ENCODE measurements around the gene SMYD3. TPM values are rescaled to one million over a fixed set of nuclear protein-coding genes. Genes with fewer than 3 reads are reported as not detected.

Gene SMYD3
- total RNA-seq, 1 experiment from 2014 or later, result 17.4 TPM

- no peak overlapping the region for H3K27ac ChIP-seq (ENCODE audit: low read length)
- ChIA-PET CTCF (no interaction called here), POLR2A (interaction anchor here (0.7 kb wide), 1 partner anchor 134 kb away, joined by 3 read pairs; no protein-coding TSS in a partner anchor)
- no peak for DNase-seq (ENCODE audit: low read depth, low spot score)
- ATAC-seq, result no peak
- H3K27me3 ChIP-seq (ENCODE audit: control insufficient read depth, insufficient read depth, low read length), result no peaks in the 10 kb centered on the region
- no peaks in the 10 kb centered on the region for H3K36me3 ChIP-seq (ENCODE audit: control insufficient read depth, insufficient read depth, low read length)
- in situ Hi-C loops (cut with HindIII; ENCODE audit: low pct_unique_long_range_greater_than_20kb, low sequenced_read_pairs) (no loop called here), intact Hi-C loops (cut with micrococcal nuclease; ENCODE audit: unreplicated experiment) (no loop called here)
- no peak overlapping the region for H3K4me3 ChIP-seq (ENCODE audit: low read depth in 2 of 2, low read length in 2 of 2)
- no peaks in the 10 kb centered on the region for H3K4me1 ChIP-seq (ENCODE audit: control insufficient read depth, insufficient read depth, low read length)
- H3K9me3 ChIP-seq (ENCODE audit: control insufficient read depth, insufficient read depth, low read depth, low read length), result no peaks in the 10 kb centered on the region
- no peak for TF ChIP-seq SIN3A (IDR thresholded peaks at IDR 0.05; ENCODE audit: borderline replicate concordance, insufficient read depth, low read depth, low read length)
- TF ChIP-seq CTCF (IDR thresholded peaks at IDR 0.05), result no peak
- no peak for TF ChIP-seq POLR2AphosphoS5 (IDR thresholded peaks at IDR 0.05; ENCODE audit: low read depth, low read length)
- no peak for TF ChIP-seq REST (IDR thresholded peaks at IDR 0.05; ENCODE audit: insufficient read depth in 1 of 2, low read depth in 2 of 2, low read length in 1 of 2)
- TF ChIP-seq TCF7L2 (IDR thresholded peaks at IDR 0.05; ENCODE audit: low read depth, low read length), result no peak
- TSS peak; percentile 41 for BruUV-seq (replicated peaks)
These were observed 701.5 kb downstream of the SMYD3 start for GRCh38 chr1:245805532-245805931.

GRCh38 chr1:245804696-245805095, 702.4 kb downstream of the SMYD3 start:
- no peak overlapping the region for H3K27ac ChIP-seq (ENCODE audit: low read length)
- H3K4me1 ChIP-seq (ENCODE audit: control insufficient read depth, insufficient read depth, low read length), result no peaks in the 10 kb centered on the region
- no peak overlapping the region for H3K4me3 ChIP-seq (ENCODE audit: low read depth in 2 of 2, low read length in 2 of 2)
- H3K27me3 ChIP-seq (ENCODE audit: control insufficient read depth, insufficient read depth, low read length), result no peaks in the 10 kb centered on the region
- intact Hi-C loops (cut with micrococcal nuclease; ENCODE audit: unreplicated experiment), result no loop called here
- in situ Hi-C loops (cut with HindIII; ENCODE audit: low pct_unique_long_range_greater_than_20kb, low sequenced_read_pairs), result no loop called here
- no peak for TF ChIP-seq CTCF (IDR thresholded peaks at IDR 0.05)
- TF ChIP-seq REST (IDR thresholded peaks at IDR 0.05; ENCODE audit: insufficient read depth in 1 of 2, low read depth in 2 of 2, low read length in 1 of 2), result no peak
- TF ChIP-seq POLR2AphosphoS5 (IDR thresholded peaks at IDR 0.05; ENCODE audit: low read depth, low read length), result no peak
- TF ChIP-seq TCF7L2 (IDR thresholded peaks at IDR 0.05; ENCODE audit: low read depth, low read length), result no peak
- no peak for TF ChIP-seq SIN3A (IDR thresholded peaks at IDR 0.05; ENCODE audit: borderline replicate concordance, insufficient read depth, low read depth, low read length)
- ATAC-seq (no peak), DNase-seq (ENCODE audit: low read depth, low spot score) (no peak)
- CTCF ChIA-PET, result no interaction called here
- H3K36me3 ChIP-seq (ENCODE audit: control insufficient read depth, insufficient read depth, low read length), result no peaks in the 10 kb centered on the region
- no peaks in the 10 kb centered on the region for H3K9me3 ChIP-seq (ENCODE audit: control insufficient read depth, insufficient read depth, low read depth, low read length)
- POLR2A ChIA-PET, result no interaction called here
- BruUV-seq (replicated peaks), result no TSS peak

All from Panc1 (cell line).